HPDE6-E6E7 (cell line): ENCODE measurements around the gene GJA10.
A peak's percentile ranks its signal among the peaks of the same experiment; 100 is the strongest.
"Not testable (repeated sequence)": the region's sequence is repeated elsewhere in the genome, so short reads cannot be mapped to it uniquely, and the experiment has no call there.

Experiments
- DNase-seq: peaks from one replicate; pipeline ENCODE4 v3.0.0; 2011; ENCODE audit warnings: missing footprints; ENCODE audit errors: extremely low spot score

The GJA10 gene

DNA sequence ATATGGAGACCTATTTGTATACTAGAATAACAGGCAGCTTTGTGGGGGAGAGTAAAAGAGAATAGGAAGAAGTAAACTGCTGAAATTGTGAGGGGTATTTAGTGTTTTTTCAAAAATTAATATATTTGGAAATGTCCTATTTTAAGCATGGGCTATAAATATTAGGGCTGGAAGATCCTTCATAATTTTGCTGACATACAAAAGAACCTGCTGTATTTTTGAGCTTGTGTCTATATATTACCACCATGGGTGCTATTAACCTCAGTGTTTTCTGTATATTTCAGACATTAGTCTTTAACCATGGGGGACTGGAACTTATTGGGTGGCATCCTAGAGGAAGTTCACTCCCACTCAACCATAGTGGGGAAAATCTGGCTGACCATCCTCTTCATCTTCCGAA, at the start of gene GJA10:
Gene GJA10, plus strand, starts transcription at position 301 of the 400 bp plus-strand sequence. Its CDS starts 0 bp downstream, at position 301.
- DNase-seq, result no peak

GRCh38 chr6:89847513-89847912, 46.8 kb upstream of the GJA10 start:
- not testable (repeated sequence) for DNase-seq

DNA sequence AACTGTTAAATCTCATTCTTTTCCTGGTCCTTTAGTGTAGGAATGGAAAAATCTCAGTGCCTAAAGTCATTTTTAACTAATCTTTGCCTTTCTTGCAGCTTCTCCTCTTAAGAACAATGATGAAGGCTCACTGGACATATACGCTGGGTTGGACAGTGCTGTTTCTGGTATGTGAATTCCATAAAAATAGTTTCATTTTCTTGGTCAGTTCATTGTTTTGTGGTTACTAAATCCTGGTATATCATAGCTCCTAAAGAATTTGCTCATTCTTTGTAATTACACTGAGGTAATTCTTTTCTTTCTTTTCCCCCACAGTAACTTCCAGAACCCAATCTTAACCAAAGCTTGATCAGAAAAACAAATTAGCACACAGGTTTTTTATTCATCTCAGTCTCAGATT, 41.2 kb upstream of the GJA10 start:
- no peak for DNase-seq

DNA sequence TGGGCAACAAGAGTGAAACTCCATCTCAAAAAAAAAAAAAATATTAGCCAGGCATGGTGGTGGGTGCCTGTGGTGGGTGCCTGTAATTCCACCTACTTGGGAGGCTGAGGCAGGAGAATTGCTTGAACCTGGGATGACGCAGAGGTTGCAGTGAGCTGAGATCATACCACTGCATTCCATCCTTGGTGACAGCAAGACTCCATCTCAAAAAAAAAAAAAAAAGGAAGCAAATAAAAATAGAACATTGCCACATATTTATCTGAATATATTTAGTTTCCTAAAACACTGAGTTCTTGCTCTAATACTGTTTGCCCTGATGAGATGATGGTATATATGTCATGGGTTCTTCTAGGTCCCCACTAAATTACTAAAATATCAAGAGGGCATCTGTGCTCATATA, 36.2 kb upstream of the GJA10 start:
- DNase-seq, result no peak

DNA sequence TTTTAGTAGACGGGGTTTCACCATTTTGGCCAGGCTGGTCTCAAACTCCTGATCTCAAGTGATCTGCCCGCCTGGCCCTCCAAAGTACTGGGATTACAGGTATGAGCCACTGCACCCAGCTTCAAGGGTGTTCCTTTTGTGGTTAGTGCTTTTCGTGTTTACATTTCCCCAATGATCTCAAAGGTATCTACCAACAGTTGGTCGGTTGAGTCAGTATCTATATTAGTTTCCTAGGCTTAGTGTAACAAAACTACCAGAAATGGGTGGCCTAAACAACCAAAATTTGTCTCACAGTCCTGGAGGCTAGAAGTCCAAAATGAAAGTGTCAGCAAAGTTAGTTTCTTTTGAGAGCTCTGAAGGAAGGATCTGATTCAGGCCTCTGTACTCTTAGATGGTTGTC, 34.5 kb upstream of the GJA10 start:
- DNase-seq, result no peak

DNA sequence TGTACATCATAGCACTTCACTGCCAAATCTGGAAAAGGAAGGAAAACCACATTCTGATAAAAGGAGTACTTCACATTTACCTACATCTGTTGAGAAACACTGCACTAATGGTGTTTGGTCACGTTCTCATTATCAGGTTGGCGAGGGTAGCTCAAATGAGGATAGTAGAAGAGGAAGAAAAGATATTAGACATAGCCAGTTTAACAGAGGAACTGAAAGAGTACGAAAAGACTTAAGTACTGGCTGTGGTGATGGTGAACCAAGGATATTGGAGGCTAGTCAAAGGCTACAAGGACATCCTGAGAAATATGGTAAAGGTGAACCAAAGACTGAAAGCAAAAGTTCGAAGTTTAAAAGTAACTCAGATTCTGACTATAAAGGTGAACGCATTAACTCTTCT, 32.0 kb upstream of the GJA10 start:
- no peak for DNase-seq

DNA sequence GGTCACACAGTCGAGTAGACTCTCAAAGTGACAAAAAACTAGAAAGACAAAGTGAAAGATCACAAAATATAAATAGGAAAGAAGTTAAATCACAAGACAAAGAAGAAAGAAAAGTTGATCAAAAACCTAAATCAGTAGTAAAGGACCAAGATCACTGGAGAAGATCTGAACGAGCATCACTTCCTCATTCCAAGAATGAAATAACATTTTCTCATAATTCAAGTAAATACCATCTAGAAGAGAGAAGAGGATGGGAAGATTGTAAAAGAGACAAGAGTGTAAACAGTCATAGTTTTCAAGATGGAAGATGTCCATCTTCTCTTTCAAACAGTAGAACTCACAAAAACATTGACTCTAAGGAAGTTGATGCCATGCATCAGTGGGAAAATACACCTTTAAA, 31.6 kb upstream of the GJA10 start:
- DNase-seq, result no peak

GRCh38 chr6:89866024-89866678, 28.1 kb upstream of the GJA10 start:
- no peak for DNase-seq

DNA sequence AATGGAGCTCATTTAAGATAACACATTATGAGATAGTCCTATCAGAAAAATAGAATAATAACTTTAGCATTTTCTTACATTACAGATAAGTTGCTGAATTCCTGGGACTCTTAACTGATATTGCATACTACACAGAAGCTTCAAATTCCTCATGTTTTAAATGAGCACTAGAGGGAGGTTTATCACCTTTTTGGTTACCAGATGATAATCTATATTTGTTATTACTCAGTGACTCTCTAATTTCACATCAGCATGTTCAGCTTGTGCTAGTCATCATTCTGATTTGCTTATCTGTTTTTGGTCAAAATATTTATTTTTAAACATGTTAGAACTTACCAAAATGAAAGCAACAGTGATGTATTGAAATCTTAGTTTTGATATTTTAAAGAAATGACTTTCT, 20.5 kb upstream of the GJA10 start:
- no peak for DNase-seq

GRCh38 chr6:89874438-89874837, 19.8 kb upstream of the GJA10 start:
- DNase-seq, result no peak

GRCh38 chr6:89886378-89887120, 7.7 kb upstream of the GJA10 start:
- no peak for DNase-seq

DNA sequence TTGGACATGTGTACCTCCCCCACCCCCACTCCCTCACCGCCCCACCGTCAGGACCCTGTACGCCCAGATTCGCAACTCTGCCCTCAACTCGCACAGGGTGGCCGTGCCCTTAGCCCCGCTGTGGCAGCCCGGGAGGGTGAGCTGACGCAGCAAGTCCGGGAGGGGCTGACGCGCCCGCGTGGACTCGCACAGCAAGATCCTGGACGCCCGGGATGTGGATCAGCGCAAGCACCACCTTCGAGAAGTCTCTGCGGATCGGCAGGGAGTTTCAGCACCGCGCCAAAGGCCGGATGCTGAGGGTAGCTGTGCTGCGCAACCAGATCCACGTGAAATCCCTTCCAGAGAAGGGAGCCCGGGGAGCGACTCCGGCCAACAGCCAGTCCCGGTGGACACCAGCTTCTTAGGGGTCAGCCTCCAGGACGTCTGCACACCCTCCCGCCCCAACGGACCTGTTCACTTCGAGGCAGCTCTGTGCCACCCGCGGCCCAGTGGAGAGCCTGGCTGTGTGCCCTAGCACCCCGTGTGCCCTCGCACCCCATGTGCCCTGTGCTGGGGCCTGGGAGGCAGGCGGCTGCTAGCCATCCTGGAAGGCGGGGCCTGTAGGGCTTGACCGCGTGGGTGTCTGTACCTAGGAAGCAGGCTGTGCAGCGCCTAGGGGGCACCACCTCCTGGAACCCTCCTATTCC, 6.7 kb upstream of the GJA10 start:
- no peak for DNase-seq

- no peak for DNase-seq
Observed at GRCh38 chr6:89888138-89888514, 6.1 kb upstream of the GJA10 start.

GRCh38 chr6:89888871-89889270, 5.4 kb upstream of the GJA10 start:
- DNase-seq, result no peak

GRCh38 chr6:89890845-89891528, 3.3 kb upstream of the GJA10 start:
- DNase-seq, result not testable (repeated sequence)

GRCh38 chr6:89892577-89892976, 1.7 kb upstream of the GJA10 start:
- not testable (repeated sequence) for DNase-seq

- peak; percentile 49 for DNase-seq
Observed at GRCh38 chr6:89895276-89895874, 1.1 kb downstream of the GJA10 start.

DNA sequence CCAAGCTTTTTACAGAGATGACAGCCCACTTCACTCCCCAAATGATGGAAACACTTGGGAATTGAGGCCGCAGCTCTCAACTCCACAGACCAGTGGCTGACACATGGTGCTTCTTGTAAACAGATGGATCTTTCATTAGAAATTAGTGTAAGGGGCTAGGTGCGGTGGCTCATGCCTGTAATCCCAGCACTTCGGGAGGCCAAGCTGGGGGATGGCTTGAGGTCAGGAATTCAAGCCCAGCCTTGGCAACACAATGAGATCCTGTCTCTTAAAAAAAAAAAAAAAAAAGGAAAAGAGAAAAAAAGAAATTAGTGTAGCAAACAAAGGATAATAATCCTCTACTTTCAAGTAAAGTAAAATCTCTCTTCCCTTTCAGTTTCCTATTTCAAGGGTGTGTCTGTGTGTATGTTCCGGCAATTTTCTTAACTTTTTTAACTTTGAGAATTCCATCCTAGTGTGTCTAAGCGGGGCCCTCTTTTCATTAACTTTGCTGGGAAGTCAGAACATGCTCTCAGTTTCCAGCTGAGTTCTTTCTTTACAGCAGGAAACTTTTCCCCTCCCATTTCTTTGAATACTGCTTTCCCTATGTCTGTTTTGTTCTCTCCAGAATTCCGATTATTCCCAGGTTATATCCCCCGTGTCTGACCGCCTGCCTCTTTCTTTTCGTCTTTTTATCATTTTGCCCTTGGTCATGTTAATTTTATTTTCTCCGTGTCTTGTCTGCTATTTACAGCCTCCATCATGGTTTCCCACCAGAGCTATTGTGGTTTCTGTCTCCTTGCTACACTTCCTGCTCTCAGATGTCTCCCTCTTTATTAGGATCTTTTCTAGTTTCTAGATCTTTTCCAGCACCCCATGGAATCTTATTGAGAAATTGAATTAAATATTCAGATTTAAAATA, 16.0 kb downstream of the GJA10 start:
- not testable (repeated sequence) for DNase-seq

DNA sequence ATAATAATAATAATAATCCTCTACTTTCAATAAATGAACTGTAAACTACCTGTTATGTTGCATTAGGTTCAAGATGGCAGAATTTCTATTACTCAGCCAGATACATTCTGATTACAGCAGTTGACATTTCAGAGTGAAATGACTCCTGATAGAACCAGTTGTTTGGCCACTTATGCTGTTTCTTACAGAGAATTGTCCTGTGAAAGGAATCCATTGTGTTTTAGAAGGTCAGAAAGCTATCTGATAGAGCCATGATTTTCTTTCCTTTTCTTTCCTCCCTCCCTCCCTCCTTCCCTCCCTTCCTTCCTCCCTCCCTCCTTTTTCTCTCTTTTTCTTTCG, 16.6 kb downstream of the GJA10 start:
- no peak for DNase-seq

DNA sequence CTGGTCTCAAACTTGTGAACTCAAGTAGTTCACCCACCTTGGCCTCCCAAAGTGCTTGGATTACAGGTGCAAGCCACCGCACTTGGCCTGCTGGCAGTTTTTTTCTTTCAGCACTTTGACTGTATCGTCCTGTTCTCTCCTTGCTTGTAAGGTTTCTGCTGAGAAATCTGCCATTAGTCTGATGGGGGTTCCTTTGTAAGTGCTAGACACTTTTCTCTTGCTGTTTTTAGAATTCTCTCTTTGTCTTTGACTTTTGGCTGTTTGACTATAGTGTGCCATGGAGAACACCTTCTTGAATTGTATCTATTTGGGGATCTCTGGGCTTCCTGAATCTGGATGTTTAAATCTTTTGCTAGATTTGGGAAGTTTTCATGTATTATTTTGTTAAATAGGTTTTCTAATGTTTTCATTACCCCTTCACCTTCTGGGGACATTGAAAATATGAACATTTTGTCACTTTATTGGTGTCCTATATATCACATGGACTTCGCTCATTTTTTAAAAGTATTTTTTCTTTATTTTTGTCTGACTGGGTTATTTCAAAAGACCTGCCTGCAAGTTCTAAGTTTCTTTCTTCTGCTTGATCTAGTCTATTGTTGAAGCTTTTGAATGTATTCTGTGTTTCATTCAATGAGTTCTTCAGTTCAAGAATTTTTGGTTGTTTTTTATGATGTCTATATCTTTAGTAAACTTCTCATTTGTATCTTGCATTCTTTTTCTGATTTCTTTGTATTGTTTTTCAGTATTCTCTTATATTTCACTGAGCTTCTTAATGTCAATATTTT, 22.1 kb downstream of the GJA10 start:
- no peak for DNase-seq
